ENCODE data around the gene RNF150. TPM values are rescaled to one million over a fixed set of nuclear protein-coding genes. Genes with fewer than 3 reads are reported as not detected.

Gene RNF150
- total RNA-seq, 2 experiments from 2014 or later, result 0.02 to 0.14 TPM

DNA sequence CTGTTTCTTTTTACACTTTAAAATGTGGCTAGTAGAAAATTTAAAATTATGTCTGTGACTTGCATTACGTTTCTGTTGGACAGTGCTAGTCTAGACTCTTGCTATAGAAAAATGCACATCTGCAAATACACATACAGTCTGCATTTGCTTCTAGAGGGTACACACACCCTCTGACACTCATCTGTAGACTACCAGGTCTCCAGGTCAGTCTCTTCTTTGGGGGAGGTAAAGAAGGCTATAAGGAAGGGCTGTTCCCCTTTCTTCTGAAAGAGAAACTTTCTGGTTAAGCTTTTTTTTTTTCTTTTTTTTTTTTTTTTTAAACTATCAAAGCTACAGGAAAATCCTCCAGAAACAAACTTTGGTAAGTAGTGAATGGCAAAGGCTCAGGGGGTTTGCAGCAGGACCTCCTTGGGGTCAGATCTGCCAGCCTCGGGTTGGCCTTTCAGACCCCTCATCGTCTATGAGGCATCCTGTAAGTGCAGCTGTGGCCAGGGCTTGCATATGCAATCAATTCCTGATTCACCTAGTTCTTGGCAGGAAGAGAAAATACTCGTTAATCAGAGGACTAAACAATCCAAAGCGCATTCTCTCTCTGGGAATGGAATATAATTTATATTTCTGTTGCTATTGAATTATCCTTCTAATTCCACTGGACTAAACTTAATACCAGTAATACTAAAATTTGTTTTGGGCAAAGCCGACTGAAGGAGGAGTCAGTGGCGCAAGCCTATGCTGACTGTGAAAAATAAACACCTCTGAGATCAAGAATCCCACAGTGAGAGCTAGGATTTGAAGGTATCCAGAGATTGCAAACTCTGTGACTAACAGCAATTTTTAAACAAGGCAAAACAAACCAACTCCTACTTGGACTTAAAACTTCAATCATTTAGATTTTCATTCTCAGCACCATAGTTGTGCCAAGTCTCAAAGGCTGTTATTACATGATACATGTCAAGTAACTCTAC lies 267.7 kb downstream of the RNF150 start:
- ATAC-seq (no peak), DNase-seq (no peak)
- ChIA-PET CTCF (interaction anchor here (3.7 kb wide), 1 partner anchor 268 kb away, joined by 12 read pairs; the partner anchor contains the start of gene RNF150), POLR2A (no interaction called here)
- H3K4me1 Mint-ChIP-seq, result no peaks in the 10 kb centered on the region
- H3K27ac Mint-ChIP-seq, result no peak overlapping the region
- no peak overlapping the region for H3K4me3 Mint-ChIP-seq
- no peaks in the 10 kb centered on the region for H3K9me3 Mint-ChIP-seq (ENCODE audit: low read depth)
- H3K36me3 Mint-ChIP-seq (ENCODE audit: low read depth), result no peaks in the 10 kb centered on the region
- H3K27me3 Mint-ChIP-seq, result peaks cover 14% of the 10 kb centered on the region
- intact Hi-C loops (cut with DNase I, micrococcal nuclease), result no loop called here

DNA sequence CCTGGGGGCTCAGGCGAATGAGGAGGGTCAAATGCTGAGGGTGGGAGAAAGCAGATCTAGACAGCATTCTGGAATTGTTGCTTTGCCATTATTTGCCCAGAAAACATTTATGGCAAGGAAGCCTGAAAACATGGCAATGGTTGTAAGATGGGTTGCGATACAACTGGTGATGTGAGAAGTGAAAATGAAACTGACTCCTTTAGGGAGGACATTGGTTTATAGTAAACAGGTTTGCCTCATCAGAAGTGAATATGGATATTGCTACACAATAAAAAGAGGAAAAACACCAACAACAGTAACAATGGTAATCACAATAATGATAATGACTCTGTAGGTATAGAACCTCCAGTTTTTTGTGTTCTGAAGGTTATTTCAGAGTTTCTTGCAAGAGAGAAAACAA lies 270.1 kb downstream of the RNF150 start:
- CTCF ChIA-PET, result no interaction called here
- POLR2A ChIA-PET, result no interaction called here
- intact Hi-C loops (cut with DNase I, micrococcal nuclease), result no loop called here
- DNase-seq (no peak), ATAC-seq (no peak)
- Mint-ChIP-seq H3K9me3 (ENCODE audit: low read depth) (no peaks in the 10 kb centered on the region), H3K36me3 (ENCODE audit: low read depth) (no peaks in the 10 kb centered on the region), H3K27ac (no peak overlapping the region), H3K4me3 (no peak overlapping the region), H3K4me1 (no peaks in the 10 kb centered on the region), H3K27me3 (peaks cover 14% of the 10 kb centered on the region)

- H3K27me3 Mint-ChIP-seq, result peaks cover 14% of the 10 kb centered on the region
- no peaks in the 10 kb centered on the region for H3K4me1 Mint-ChIP-seq
- ChIA-PET POLR2A (no interaction called here), CTCF (interaction anchor here (0.7 to 0.8 kb wide), 2 partner anchors 19 to 297 kb away, joined by 3 read pairs; no protein-coding TSS in a partner anchor)
- H3K9me3 Mint-ChIP-seq (ENCODE audit: low read depth), result no peaks in the 10 kb centered on the region
- no peak overlapping the region for H3K27ac Mint-ChIP-seq
- H3K36me3 Mint-ChIP-seq (ENCODE audit: low read depth), result no peaks in the 10 kb centered on the region
- H3K4me3 Mint-ChIP-seq, result no peak overlapping the region
- intact Hi-C loops (cut with DNase I, micrococcal nuclease), result no loop called here
- no peak for ATAC-seq
- DNase-seq, result no peak
Measured at GRCh38 chr4:140862177-140862442, 271.2 kb downstream of the RNF150 start.

DNA sequence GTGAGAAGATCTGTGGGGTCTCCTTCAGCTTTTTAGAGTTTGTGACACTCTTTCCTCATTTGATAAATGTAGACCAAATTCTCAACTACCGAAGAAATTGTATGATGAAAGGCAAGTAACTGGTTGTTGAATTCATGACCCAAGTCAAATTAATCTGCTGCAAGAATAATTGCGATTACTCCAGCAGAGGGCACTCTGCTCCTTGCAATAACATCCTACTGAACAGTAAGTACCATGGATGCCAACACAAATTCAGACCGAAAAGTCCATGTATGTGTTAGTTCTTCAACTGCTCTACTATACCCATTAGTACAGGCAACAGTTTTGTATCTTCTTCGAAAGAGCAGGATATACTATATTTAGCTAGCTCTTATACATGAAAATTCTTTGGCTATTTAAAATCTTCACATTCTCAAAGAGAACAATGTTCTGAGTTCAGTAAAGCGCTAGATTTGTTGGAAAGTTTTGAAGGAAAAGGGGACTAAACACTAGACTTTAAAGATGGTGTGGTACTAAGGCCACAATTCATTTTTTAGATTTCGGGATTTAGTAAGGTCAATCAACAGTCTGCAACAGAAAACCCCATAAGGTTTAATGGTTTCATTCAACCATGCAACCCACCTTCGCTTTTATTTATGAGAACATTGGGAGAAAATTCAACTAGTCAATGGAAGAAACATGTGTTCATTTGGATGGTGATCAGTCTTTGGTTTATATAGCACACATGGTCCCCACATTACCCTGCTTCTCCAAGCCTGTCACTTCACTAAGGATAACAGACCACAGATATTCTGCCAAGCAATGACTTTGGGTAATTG lies 271.7 kb downstream of the RNF150 start:
- CTCF ChIA-PET, result interaction anchor here (0.7 to 3.2 kb wide), 5 partner anchors 12 to 271 kb away, joined by 3 to 22 read pairs (median 3); partner anchors contain the start of gene RNF150
- ATAC-seq, result peak; percentile 68

DNA sequence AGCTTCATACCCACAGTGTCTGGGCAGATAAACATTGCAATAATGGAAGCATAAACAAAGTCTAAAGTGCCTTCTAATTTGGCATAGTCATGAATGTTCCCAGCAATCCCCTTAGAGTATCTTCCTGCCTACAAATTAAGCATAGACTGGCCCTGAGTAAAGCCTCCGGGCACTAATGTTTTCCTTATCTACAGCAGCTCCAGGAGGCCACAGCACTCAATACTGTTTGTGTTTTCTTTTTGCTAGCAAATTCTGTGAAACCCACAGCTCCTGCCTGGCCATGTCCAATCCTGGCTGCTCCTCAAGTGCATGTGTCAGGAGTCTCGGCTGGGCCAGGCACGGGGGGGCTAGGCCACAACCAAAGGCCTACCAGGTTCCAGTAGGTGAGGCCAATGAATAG lies 274.4 kb downstream of the RNF150 start:
- POLR2A ChIA-PET, result no interaction called here
- CTCF ChIA-PET, result interaction anchor here (0.9 to 3.2 kb wide), 4 partner anchors 10 to 277 kb away, joined by 3 to 22 read pairs (median 6); partner anchors contain the start of gene RNF150
- Mint-ChIP-seq H3K27ac (no peak overlapping the region), H3K4me3 (no peak overlapping the region), H3K36me3 (ENCODE audit: low read depth) (no peaks in the 10 kb centered on the region), H3K9me3 (ENCODE audit: low read depth) (no peaks in the 10 kb centered on the region), H3K27me3 (peaks cover 10% of the 10 kb centered on the region), H3K4me1 (no peaks in the 10 kb centered on the region)
- ATAC-seq (no peak), DNase-seq (no peak)
- intact Hi-C loops (cut with DNase I, micrococcal nuclease), result loop anchor here (10.0 kb wide), 2 partner anchors 234 to 244 kb away; no protein-coding TSS in a partner anchor

More for the DNA sequence above, 271.7 kb downstream of the RNF150 start:
- H3K4me1 Mint-ChIP-seq, result no peaks in the 10 kb centered on the region
- no peak overlapping the region for H3K4me3 Mint-ChIP-seq
- peak; percentile 73 for DNase-seq
- peaks cover 14% of the 10 kb centered on the region for H3K27me3 Mint-ChIP-seq
- POLR2A ChIA-PET, result no interaction called here
- H3K27ac Mint-ChIP-seq, result no peak overlapping the region
- no peaks in the 10 kb centered on the region for H3K36me3 Mint-ChIP-seq (ENCODE audit: low read depth)
- intact Hi-C loops (cut with DNase I, micrococcal nuclease), result loop anchor here (1.0 kb wide), 2 partner anchors 23 to 272 kb away; partner anchors contain the start of gene RNF150 (in 2 of the 2)
- H3K9me3 Mint-ChIP-seq (ENCODE audit: low read depth), result no peaks in the 10 kb centered on the region

DNA sequence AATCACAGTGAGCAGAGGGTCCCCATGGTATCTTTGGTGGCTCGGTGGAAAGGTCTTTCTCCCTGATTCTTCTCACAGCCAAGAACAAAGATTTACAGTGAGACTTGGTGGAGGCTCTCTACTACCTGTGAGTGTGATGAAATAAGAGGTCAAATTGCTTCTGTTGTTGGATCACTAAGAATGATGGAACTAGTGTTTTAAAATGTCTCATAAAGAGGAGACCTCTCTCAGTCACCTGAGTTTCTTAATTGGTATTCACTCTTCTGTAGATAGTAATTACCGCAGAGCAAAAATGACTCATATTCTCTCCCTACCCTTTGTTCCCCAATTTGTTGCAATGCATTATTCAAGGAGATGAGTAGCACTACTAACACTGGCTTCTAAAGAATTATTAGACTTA lies 276.2 kb downstream of the RNF150 start:
- Mint-ChIP-seq H3K27me3 (peaks cover 9% of the 10 kb centered on the region), H3K9me3 (ENCODE audit: low read depth) (no peaks in the 10 kb centered on the region), H3K4me1 (no peaks in the 10 kb centered on the region), H3K4me3 (no peak overlapping the region), H3K36me3 (ENCODE audit: low read depth) (no peaks in the 10 kb centered on the region), H3K27ac (no peak overlapping the region)
- intact Hi-C loops (cut with DNase I, micrococcal nuclease), result loop anchor here (10.0 kb wide), 2 partner anchors 232 to 242 kb away; no protein-coding TSS in a partner anchor
- no peak for DNase-seq
- POLR2A ChIA-PET, result no interaction called here
- ATAC-seq, result no peak
- CTCF ChIA-PET, result interaction anchor here (0.6 kb wide), 1 partner anchor 427 kb away, joined by 4 read pairs; no protein-coding TSS in a partner anchor

DNA sequence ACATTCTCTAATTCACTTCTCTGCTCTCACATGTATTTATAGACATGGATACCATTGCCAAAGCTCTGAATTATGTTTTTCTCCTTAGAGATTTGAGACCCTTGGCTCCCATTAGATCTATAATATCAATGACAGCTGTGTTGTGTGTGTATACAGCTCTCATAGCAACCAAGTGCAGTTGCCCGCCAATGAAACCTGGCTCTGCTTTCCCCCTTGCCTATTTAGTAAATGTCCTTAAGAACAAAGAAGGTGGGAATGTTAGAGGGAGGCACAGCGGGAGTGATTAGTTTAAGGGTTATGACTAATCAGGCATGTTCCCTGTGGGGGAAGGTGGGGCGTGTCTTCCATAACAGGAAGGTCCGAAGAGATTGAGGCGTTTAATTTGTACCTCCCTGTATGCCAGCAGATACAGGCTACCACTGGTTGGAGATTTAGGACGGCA lies 276.6 kb downstream of the RNF150 start:
- ChIA-PET CTCF (no interaction called here), POLR2A (no interaction called here)
- H3K27me3 Mint-ChIP-seq, result peaks cover 6% of the 10 kb centered on the region
- H3K27ac Mint-ChIP-seq, result no peak overlapping the region
- ATAC-seq (no peak), DNase-seq (no peak)
- H3K9me3 Mint-ChIP-seq (ENCODE audit: low read depth), result no peaks in the 10 kb centered on the region
- H3K4me3 Mint-ChIP-seq, result no peak overlapping the region
- intact Hi-C loops (cut with DNase I, micrococcal nuclease), result loop anchor here (10.0 kb wide), 2 partner anchors 232 to 242 kb away; no protein-coding TSS in a partner anchor
- no peaks in the 10 kb centered on the region for H3K4me1 Mint-ChIP-seq
- H3K36me3 Mint-ChIP-seq (ENCODE audit: low read depth), result no peaks in the 10 kb centered on the region

- DNase-seq (no peak), ATAC-seq (no peak)
- ChIA-PET CTCF (interaction anchor here (0.6 kb wide), 1 partner anchor 356 kb away, joined by 3 read pairs; no protein-coding TSS in a partner anchor), POLR2A (no interaction called here)
- Mint-ChIP-seq H3K27ac (no peak overlapping the region), H3K36me3 (ENCODE audit: low read depth) (no peaks in the 10 kb centered on the region), H3K27me3 (peaks cover 12% of the 10 kb centered on the region), H3K4me1 (no peaks in the 10 kb centered on the region), H3K9me3 (ENCODE audit: low read depth) (no peaks in the 10 kb centered on the region), H3K4me3 (no peak overlapping the region)
- intact Hi-C loops (cut with DNase I, micrococcal nuclease), result loop anchor here (5.0 to 10.0 kb wide), 3 partner anchors 217 to 239 kb away; no protein-coding TSS in a partner anchor
Measured at GRCh38 chr4:140854168-140854567, 279.1 kb downstream of the RNF150 start.

DNA sequence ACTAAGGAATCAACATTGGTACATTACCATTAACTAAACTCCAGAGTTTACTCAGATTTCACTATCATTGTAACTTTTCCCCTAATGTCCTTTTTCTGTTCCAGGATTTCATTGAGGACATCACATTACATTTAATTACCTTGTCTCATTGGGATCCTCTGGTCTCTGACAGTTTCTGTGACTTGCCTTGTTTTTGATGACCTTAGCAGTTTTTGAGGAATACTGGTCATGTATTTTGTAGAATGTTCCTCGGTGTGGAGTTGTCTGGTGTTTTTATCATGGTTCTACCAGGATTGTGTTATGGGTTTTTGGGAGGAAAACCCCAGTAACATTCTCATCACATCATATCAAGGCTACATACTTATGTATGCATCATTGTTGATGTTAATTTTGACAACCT lies 281.5 kb downstream of the RNF150 start:
- POLR2A ChIA-PET, result no interaction called here
- no peaks in the 10 kb centered on the region for H3K4me1 Mint-ChIP-seq
- peaks cover 16% of the 10 kb centered on the region for H3K27me3 Mint-ChIP-seq
- H3K36me3 Mint-ChIP-seq (ENCODE audit: low read depth), result no peaks in the 10 kb centered on the region
- H3K4me3 Mint-ChIP-seq, result no peak overlapping the region
- ATAC-seq, result no peak
- no peaks in the 10 kb centered on the region for H3K9me3 Mint-ChIP-seq (ENCODE audit: low read depth)
- no peak overlapping the region for H3K27ac Mint-ChIP-seq
- intact Hi-C loops (cut with DNase I, micrococcal nuclease), result loop anchor here (1.0 to 10.0 kb wide), 6 partner anchors 215 to 493 kb away; no protein-coding TSS in a partner anchor
- no peak for DNase-seq
- CTCF ChIA-PET, result interaction anchor here (0.6 to 1.3 kb wide), 5 partner anchors 52 to 1114 kb away, joined by 3 to 5 read pairs (median 4); no protein-coding TSS in a partner anchor

DNA sequence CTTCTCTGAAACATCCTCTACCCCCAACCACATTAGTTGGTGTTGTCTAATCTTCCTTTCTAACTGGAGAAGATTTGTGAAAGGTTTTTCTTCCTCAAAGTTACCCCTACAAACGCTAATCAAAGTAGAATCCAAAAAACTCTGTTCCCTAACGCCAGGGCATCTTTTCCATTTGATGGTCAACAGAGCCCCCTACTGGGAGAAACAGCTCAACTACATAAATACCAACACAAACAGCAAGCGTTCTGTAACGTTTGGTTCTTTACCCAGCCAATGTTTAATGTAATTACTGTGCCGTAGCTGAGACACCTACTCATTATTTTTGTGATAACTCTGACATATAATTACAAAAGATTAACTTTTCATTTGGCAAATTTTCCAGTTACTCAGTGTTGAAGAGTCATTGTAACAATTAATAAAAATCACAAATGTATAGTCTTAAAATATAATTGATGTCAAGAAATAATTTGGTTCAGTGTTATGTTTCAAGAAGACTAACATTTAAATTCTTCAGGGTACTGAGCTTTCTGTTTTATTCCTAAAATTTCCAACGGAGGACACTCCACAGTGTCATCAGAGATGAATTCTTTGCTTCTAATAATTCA lies 282.1 kb downstream of the RNF150 start:
- POLR2A ChIA-PET, result no interaction called here
- CTCF ChIA-PET, result interaction anchor here (0.6 to 1.3 kb wide), 8 partner anchors 32 to 1256 kb away, joined by 3 to 5 read pairs (median 4); no protein-coding TSS in a partner anchor
- H3K4me1 Mint-ChIP-seq, result no peaks in the 10 kb centered on the region
- no peaks in the 10 kb centered on the region for H3K36me3 Mint-ChIP-seq (ENCODE audit: low read depth)
- H3K27me3 Mint-ChIP-seq, result peaks cover 18% of the 10 kb centered on the region
- no peaks in the 10 kb centered on the region for H3K9me3 Mint-ChIP-seq (ENCODE audit: low read depth)
- H3K27ac Mint-ChIP-seq, result no peak overlapping the region
- peak; percentile 37 for DNase-seq
- intact Hi-C loops (cut with DNase I, micrococcal nuclease), result loop anchor here (1.0 to 10.0 kb wide), 6 partner anchors 214 to 492 kb away; no protein-coding TSS in a partner anchor
- no peak overlapping the region for H3K4me3 Mint-ChIP-seq
- no peak for ATAC-seq

DNA sequence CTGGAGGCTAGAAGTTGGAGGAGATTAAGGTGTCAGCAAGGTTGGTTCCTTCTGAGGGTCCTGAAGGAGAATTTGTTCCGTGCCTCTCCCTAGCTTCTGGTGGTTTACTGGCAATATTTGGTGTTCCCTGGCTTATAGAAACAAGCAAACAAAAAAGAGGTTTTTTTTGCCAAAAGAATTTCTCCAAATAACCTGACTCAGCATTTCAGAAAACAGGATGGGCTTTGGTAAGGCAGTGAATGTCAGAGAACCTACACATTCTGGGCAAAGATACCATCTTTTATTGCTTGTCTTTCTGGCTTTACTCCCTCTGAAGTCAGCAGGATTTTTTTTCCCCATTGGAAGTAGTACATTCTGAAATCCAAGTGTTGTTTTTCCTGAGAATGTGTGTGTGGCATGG lies 283.7 kb downstream of the RNF150 start:
- H3K27me3 Mint-ChIP-seq, result peaks cover 23% of the 10 kb centered on the region

More for the DNA sequence above, 283.7 kb downstream of the RNF150 start:
- intact Hi-C loops (cut with DNase I, micrococcal nuclease), result no loop called here
- DNase-seq (no peak), ATAC-seq (no peak)
- no peaks in the 10 kb centered on the region for H3K36me3 Mint-ChIP-seq (ENCODE audit: low read depth)
- H3K9me3 Mint-ChIP-seq (ENCODE audit: low read depth), result no peaks in the 10 kb centered on the region
- no peak overlapping the region for H3K4me3 Mint-ChIP-seq
- no peaks in the 10 kb centered on the region for H3K4me1 Mint-ChIP-seq
- no peak overlapping the region for H3K27ac Mint-ChIP-seq
- ChIA-PET CTCF (interaction anchor here (1.0 kb wide), 1 partner anchor 11 kb away, joined by 3 read pairs; no protein-coding TSS in a partner anchor), POLR2A (no interaction called here)
